Large intestine (tissue), 3 donors: ENCODE results near the gene PDK1. TPM values are rescaled to one million over a fixed set of nuclear protein-coding genes. Genes with fewer than 3 reads are reported as not detected.
A peak's percentile ranks its signal among the peaks of the same experiment; 100 is the strongest.
"Not testable (repeated sequence)": the region's sequence is repeated elsewhere in the genome, so short reads cannot be mapped to it uniquely, and the experiment has no call there.

Source experiments
- DNase-seq, 2 donors: peaks; one replicate each; pipeline versions ENCODE4 v3.0.0 to v3.0.0-alpha.2; 2013
- H3K27ac ChIP-seq: one replicate; pipeline ENCODE4 v1.5.1; 2013; ENCODE audit warnings: low read length
- H3K27me3 ChIP-seq: 2 replicates; pipeline ENCODE4 v1.6.1; 2013; ENCODE audit warnings: low read length; ENCODE audit not compliant: control insufficient read depth, insufficient read depth
- H3K36me3 ChIP-seq: 2 replicates; pipeline ENCODE4 v1.6.1; 2013; ENCODE audit warnings: low read length; ENCODE audit not compliant: control insufficient read depth, insufficient read depth
- H3K4me1 ChIP-seq: one replicate; pipeline ENCODE4 v1.6.1; 2013; ENCODE audit warnings: low read length; ENCODE audit not compliant: control insufficient read depth, insufficient read depth
- H3K4me3 ChIP-seq: one replicate; pipeline ENCODE4 v1.5.1; 2013; ENCODE audit warnings: low read length
- H3K9me3 ChIP-seq: one replicate; pipeline ENCODE4 v1.6.1; 2013; ENCODE audit warnings: mild to moderate bottlenecking, low read depth, low read length, moderate library complexity; ENCODE audit not compliant: control insufficient read depth
- WGBS: methylation state at CpG from one replicate; pipeline ENCODE4 v1.1.5; 2013; ENCODE audit warnings: low lambda C conversion rate; ENCODE audit not compliant: insufficient coverage; 5-methylcytosine and 5-hydroxymethylcytosine counted together
- polyA plus RNA-seq: library from polyadenylated mRNA; unstranded; fragments of 120-200 nt; gene quantifications from one replicate; pipeline ENCODE4 v1.2.1, GENCODE V29; 2013

The PDK1 gene
- polyA plus RNA-seq, 1 donor, result 13.8 TPM

DNA sequence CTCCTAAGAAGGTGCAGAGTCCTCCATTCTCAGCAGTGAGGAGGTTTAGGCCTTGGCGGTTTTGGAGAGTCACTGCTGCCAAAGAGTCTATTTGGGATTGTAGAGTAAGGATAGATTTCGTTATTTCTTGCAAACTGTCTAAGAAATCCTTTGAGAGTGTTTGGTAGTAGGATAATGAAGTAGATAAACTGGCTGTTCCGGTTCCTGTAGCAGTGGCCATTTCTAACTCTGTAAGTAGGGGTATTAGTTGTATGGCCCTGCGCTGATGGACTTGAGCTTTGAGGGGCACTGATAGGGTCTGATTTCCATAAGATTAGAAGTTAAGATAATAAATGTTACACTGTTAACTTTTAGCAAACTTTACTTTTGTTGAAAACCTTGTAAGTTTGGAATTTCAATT lies 35.5 kb downstream of the PDK1 start:
- H3K4me1 ChIP-seq, H3K27ac ChIP-seq, DNase-seq, H3K27me3 ChIP-seq, H3K4me3 ChIP-seq, H3K9me3 ChIP-seq: not testable (repeated sequence)
- H3K36me3 ChIP-seq, result peaks cover 37% of the 10 kb centered on the region
- WGBS, result no CpG with 5 or more reads among the region's 4 CpGs

DNA sequence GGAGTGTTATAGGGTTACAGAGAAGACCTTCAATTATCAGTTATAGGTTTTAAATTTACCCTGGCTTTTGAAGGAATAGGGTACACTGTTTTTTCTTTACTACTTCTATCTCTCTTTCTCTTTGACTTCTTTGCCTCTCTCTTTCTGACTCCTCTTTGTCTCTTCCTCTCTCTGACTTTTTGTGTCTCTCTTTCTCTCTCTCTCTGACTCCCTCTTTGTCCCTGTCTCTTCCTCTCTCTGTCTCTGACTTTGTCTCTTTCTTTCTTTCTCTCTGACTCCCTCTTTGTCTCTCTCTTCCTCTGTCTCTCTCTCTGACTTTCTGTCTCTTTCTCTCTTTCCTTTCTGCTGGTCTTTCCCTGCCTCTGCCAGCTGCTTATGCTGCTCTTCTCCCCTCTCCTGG lies 36.3 kb downstream of the PDK1 start:
- DNase-seq, result not testable (repeated sequence)
- peaks cover 41% of the 10 kb centered on the region for H3K36me3 ChIP-seq

GRCh38 chr2:172596776-172597175 lies 40.9 kb downstream of the PDK1 start:
- H3K27me3 ChIP-seq, result no peaks in the 10 kb centered on the region
- 92% methylated on average over 2 of the region's 5 CpGs for WGBS
- no peak overlapping the region for H3K4me3 ChIP-seq
- H3K9me3 ChIP-seq, result no peaks in the 10 kb centered on the region
- no peaks in the 10 kb centered on the region for H3K4me1 ChIP-seq
- peaks cover 23% of the 10 kb centered on the region for H3K36me3 ChIP-seq
- H3K27ac ChIP-seq, result no peak overlapping the region
- no peak for DNase-seq

More for the DNA sequence above, 36.3 kb downstream of the PDK1 start:
- not testable (repeated sequence) for H3K4me3 ChIP-seq, H3K27me3 ChIP-seq, H3K27ac ChIP-seq, H3K9me3 ChIP-seq, H3K4me1 ChIP-seq

- Histone ChIP-seq H3K4me1 (no peaks in the 10 kb centered on the region), H3K36me3 (peaks cover 23% of the 10 kb centered on the region), H3K27ac (no peak overlapping the region), H3K9me3 (no peaks in the 10 kb centered on the region), H3K4me3 (no peak overlapping the region), H3K27me3 (no peaks in the 10 kb centered on the region)
- no peak for DNase-seq
- WGBS, result no CpG with 5 or more reads among the region's 3 CpGs
Observed at GRCh38 chr2:172597176-172597842, 41.4 kb downstream of the PDK1 start.

DNA sequence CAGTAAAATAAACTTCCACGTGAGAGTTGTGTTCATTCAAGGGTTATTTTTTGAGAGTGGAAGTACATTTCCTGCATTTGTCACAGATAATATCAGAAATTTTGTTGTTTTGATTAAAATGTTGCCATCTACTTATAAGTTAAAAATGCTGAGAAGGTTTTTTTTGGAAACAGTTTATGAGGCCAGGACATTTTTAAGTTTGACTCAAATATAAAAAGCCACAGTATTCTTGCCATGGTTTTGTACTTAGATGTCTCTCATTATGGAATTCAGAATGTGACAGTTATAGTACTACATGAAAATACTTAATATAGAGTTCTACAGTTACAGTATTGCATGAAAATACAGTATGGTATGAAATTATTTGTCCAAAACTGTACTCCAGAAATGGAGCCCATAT lies 44.1 kb downstream of the PDK1 start:
- peaks cover 28% of the 10 kb centered on the region for H3K36me3 ChIP-seq
- H3K27ac ChIP-seq, result no peak overlapping the region
- no peaks in the 10 kb centered on the region for H3K9me3 ChIP-seq
- no peak for DNase-seq
- H3K4me3 ChIP-seq, result no peak overlapping the region
- H3K27me3 ChIP-seq, result no peaks in the 10 kb centered on the region
- WGBS, result 100% methylated on average over 1 of the region's 1 CpG
- H3K4me1 ChIP-seq, result no peaks in the 10 kb centered on the region

DNA sequence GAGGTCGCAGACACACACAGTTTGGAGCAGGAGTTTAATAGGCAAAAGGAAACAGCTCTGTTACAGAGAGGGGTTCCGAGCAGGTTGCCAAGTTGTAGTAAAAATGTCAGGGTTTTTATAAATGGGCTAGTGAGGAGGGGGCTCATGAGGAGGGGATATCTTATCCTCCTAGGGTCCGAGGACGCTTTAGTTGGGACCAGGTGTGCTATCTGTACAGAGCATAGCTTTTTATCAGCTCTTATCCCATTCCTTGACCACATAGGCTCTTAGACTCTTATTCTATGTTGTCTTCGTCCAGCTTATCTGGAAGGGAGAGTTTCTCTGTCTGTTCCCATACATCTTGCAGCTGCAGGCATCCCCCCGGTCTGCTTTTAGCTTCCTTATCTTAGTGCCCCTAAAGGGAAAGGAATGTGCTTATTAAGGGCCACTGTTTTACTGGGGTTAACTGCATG lies 44.7 kb downstream of the PDK1 start:
- peaks cover 24% of the 10 kb centered on the region for H3K36me3 ChIP-seq
- no peak overlapping the region for H3K4me3 ChIP-seq
- DNase-seq, result no peak
- no peaks in the 10 kb centered on the region for H3K9me3 ChIP-seq
- H3K27me3 ChIP-seq, result no peaks in the 10 kb centered on the region
- WGBS, result 83% methylated on average over 2 of the region's 6 CpGs
- H3K27ac ChIP-seq, result no peak overlapping the region
- no peaks in the 10 kb centered on the region for H3K4me1 ChIP-seq

DNA sequence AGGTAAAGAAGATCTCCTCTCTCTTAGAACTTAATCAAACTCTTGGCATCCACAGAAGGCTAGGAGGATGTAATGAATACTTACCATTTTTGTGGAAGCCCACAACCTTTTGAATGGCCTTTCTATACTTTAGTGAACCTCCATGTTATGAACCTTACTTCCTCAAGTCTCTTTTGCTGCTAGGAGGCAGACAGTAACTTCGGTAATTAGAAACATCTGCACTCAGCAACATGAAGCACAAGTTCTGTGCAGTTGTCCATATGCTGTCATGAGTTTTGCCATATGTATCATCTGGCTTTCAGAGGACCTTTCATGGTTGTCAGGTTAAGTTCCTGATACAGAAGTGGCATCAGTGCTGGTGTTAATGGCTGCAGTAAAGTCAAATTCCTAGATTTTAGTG lies 50.4 kb downstream of the PDK1 start:
- WGBS, result no CpG with 5 or more reads among the region's 1 CpG
- H3K27me3 ChIP-seq, result no peaks in the 10 kb centered on the region

GRCh38 chr2:172607379-172607928 lies 51.6 kb downstream of the PDK1 start:
- WGBS, result no CpG with 5 or more reads among the region's 3 CpGs
- Histone ChIP-seq H3K27ac (no peak overlapping the region), H3K27me3 (no peaks in the 10 kb centered on the region), H3K36me3 (peaks cover 6% of the 10 kb centered on the region), H3K9me3 (no peaks in the 10 kb centered on the region), H3K4me1 (no peaks in the 10 kb centered on the region), H3K4me3 (no peak overlapping the region)
- no peak for DNase-seq

More for the DNA sequence above, 50.4 kb downstream of the PDK1 start:
- DNase-seq, result no peak
- Histone ChIP-seq H3K36me3 (peaks cover 6% of the 10 kb centered on the region), H3K27ac (no peak overlapping the region), H3K4me3 (no peak overlapping the region), H3K9me3 (no peaks in the 10 kb centered on the region), H3K4me1 (no peaks in the 10 kb centered on the region)

DNA sequence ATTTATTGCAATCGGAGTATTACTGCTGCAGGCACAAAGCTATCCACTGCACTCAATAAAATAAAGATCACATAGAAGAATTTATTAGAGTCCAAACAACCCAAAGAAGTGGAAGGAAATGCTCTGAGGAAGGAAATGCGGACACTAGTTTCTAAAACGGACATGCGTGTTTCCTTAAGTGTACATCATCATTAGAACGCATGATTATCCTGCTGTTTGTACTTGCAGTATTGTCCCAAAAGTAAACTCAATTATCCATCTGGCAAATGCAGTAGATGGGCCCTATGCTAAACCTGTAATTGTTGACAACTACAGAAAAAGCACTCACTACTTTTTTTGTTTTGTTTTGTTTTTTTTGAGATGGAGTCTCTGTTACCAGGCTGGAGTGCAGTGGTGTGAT lies 53.6 kb downstream of the PDK1 start:
- Histone ChIP-seq H3K27ac (no peak overlapping the region), H3K9me3 (no peaks in the 10 kb centered on the region), H3K36me3 (peaks cover 2% of the 10 kb centered on the region), H3K4me3 (no peak overlapping the region), H3K4me1 (no peaks in the 10 kb centered on the region), H3K27me3 (no peaks in the 10 kb centered on the region)
- DNase-seq, result no peak
- WGBS, result 100% methylated on average over 1 of the region's 5 CpGs

- Histone ChIP-seq H3K36me3 (no peaks in the 10 kb centered on the region), H3K27me3 (no peaks in the 10 kb centered on the region), H3K27ac (no peak overlapping the region), H3K4me1 (no peaks in the 10 kb centered on the region), H3K4me3 (no peak overlapping the region), H3K9me3 (no peaks in the 10 kb centered on the region)
- 84% methylated on average over 3 of the region's 4 CpGs for WGBS
- DNase-seq, result no peak
Observed at GRCh38 chr2:172612051-172612450, 56.2 kb downstream of the PDK1 start.

DNA sequence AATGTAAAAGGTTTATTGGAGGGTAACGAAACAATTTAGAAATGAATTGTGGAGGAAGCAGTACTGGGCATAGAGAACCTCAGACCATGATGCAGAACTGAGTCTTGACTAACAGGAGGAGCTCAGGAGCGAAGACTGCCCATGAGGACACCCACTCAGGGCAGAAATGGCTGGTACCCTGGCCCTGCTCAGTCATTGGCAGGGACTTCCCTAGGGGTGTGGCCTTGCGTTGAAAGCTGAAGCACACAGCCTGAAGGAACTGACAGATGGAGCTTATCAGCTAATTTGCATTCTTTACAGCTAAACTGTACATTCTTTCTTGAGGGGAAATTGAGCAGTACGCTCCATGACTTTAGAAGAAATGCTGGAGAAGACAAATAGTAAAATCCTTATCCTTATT lies 57.1 kb downstream of the PDK1 start:
- Histone ChIP-seq H3K4me3 (no peak overlapping the region), H3K27me3 (no peaks in the 10 kb centered on the region), H3K36me3 (no peaks in the 10 kb centered on the region), H3K9me3 (no peaks in the 10 kb centered on the region), H3K27ac (no peak overlapping the region), H3K4me1 (no peaks in the 10 kb centered on the region)
- peak in 1 of 2 donors; percentile 21 for DNase-seq
- WGBS, result 100% methylated on average over 1 of the region's 4 CpGs
